Astrocyte (in vitro differentiated cells and primary cell): ENCODE data around the gene MEPE.

ENCODE experiments used
- CTCF ChIP-seq: IDR thresholded peaks from 2 replicates; pipeline ENCODE4 v1.5.1; 2011; ENCODE audit warnings: low read depth, mild to moderate bottlenecking, inconsistent platforms, low read length, moderate library complexity; ENCODE audit not compliant: insufficient read depth
- EZH2 ChIP-seq: IDR thresholded peaks from 2 replicates; pipeline ENCODE4 v1.6.1; 2012; ENCODE audit warnings: mild to moderate bottlenecking, low read length, inconsistent platforms; ENCODE audit not compliant: insufficient read depth

GRCh38 chr4:87835743-87836142 lies 3.0 kb downstream of the MEPE start:
- TF ChIP-seq EZH2 = no peak
- no peak for TF ChIP-seq CTCF
